DMS153 treated with DMSO at 0.1 percent for 48 hours (cell line): Measurements from ENCODE around the gene KIF18B.

Experiments used
- DNase-seq: peaks from one replicate; lab custom pipeline; 2025; ENCODE audit not compliant: unreplicated experiment; lab: John Stamatoyannopoulos, UW

The KIF18B gene

DNA sequence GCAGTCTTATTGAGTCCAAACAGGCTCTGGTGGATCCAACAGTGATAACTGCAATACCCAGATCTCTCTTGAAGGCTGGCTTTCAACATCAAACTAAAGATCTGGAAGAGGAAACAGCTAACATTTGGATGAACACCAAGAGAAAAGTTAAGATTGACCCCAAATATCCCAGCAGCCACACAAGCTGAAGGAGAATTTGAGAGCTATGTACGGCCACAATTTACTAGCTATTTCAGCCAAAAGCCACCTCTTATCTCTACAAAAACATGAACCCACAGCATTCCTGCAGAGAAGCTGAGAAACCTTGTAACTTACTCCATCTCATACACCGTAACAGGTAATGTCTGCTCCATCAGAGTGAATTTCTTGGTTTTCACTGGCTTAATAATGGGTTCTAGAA is 62.6 kb downstream of the KIF18B start:
- no peak for DNase-seq

DNA sequence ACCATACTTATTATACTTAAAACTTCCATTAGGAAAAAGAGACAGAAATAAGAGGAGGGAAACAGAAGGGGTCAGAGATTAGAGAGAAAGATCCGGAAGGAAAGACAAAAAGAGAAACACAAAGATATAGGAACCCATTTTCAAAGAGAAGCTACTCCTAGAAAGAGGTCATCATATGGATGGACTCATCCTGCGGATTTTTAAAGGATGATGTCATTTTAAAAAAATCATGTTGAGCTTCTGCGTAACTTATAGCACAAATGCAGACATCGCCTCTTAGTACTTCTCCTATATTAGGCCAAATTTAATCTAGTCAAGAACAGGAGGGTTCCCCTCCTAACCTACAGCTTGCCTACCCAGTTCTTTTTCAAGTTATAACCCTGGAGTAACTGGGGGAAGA is 66.4 kb downstream of the KIF18B start:
- DNase-seq, result no peak

DNA sequence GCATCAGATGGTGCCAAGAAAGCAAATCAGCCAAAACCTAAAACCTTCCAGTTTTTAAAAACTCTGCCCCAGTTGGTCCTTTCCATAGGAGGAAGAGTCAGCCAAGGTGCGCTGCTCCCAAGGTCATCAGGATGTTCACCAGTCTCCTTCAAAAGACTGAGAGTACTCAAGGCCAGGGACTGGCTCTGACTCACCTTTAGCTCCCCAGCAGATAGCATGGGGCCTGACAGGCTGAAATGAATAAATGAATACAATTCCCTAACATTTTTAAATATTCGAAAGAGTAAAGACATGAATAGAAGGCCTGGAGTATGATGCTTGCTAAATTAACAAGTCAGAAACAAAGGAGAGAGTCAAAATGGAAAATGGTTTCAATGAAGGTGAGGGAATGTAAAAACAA is 67.5 kb downstream of the KIF18B start:
- no peak for DNase-seq

DNA sequence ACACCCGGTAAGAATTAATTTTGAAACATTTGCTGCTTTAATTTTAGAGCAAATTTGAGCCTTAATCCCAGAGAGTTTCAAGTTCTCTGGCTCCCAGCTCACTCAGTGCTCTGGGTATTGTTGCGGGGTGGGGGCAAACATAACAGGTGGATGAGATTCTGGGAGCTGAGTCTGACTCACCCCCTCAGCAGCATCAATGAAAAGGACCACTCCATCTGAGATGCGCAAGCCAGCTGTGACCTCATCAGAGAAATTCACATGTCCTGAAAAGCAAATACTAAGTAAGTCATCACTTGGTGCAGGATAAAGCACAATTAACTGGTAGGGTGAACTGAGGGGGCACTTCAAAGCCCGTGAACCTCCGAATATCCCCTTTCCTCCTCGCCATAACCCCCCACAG is 68.2 kb downstream of the KIF18B start:
- no peak for DNase-seq

GRCh38 chr17:44878627-44879221 is 68.8 kb downstream of the KIF18B start:
- DNase-seq, result peak; percentile 12

GRCh38 chr17:44877121-44877520 is 70.5 kb downstream of the KIF18B start:
- no peak for DNase-seq

- no peak for DNase-seq
Measured at GRCh38 chr17:44875761-44876160, 71.8 kb downstream of the KIF18B start.
